ENCODE results near the gene MYOM1.

The MYOM1 gene

DNA sequence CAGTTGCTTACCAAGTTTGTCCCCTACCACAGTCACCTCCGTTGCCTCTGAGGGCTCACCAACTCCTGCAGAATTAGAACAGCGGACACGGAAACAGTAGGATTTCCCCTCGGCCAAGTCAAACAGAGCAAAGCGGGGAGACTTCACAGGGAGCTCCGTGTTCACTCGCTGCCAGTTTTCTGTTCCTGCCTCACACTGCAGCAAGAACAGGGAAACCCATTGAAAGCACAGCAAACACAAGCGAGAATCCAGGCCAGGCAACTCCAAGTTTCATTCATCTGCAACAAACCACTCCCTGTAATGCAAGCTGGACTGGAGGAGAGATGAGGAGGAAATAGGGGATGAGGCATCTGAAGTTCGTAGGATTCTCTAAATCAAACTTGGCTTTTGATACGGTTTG lies 84.2 kb downstream of the MYOM1 start:
- no peak for DNase-seq (ENCODE audit: low read depth)
- TF ChIP-seq, protein P1, sequence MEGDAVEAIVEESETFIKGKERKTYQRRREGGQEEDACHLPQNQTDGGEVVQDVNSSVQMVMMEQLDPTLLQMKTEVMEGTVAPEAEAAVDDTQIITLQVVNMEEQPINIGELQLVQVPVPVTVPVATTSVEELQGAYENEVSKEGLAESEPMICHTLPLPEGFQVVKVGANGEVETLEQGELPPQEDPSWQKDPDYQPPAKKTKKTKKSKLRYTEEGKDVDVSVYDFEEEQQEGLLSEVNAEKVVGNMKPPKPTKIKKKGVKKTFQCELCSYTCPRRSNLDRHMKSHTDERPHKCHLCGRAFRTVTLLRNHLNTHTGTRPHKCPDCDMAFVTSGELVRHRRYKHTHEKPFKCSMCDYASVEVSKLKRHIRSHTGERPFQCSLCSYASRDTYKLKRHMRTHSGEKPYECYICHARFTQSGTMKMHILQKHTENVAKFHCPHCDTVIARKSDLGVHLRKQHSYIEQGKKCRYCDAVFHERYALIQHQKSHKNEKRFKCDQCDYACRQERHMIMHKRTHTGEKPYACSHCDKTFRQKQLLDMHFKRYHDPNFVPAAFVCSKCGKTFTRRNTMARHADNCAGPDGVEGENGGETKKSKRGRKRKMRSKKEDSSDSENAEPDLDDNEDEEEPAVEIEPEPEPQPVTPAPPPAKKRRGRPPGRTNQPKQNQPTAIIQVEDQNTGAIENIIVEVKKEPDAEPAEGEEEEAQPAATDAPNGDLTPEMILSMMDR (IDR thresholded peaks at IDR 0.05; ENCODE audit: control insufficient read depth, insufficient read depth, low read depth, low read length, missing control alignments) = no peak
- H3K4me3 ChIP-seq (ENCODE audit: control insufficient read depth, low read depth, low read length) = no peak overlapping the region

DNA sequence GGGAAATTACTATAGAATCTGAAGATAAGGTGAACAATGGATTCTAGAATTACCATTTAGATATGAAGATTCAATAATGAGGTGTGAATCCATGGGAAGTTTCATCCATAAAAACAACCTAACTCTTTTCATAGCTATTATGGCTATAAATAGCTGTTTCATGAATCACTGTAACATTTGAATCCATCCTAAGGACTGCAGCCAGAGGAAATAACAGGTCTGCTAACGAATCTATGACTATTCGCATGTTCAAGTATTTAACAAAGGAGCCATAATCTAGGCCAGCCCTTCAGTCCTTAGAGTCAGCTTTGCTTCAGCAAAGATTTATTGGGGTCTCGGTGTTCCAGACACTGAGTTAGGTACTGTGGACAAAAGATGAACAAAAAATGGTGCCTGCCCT lies 87.1 kb downstream of the MYOM1 start:
- no peak for DNase-seq (ENCODE audit: low read depth)
- TF ChIP-seq, protein P1 (IDR thresholded peaks at IDR 0.05; ENCODE audit: control insufficient read depth, insufficient read depth, low read depth, low read length, missing control alignments) = no peak
- H3K4me3 ChIP-seq (ENCODE audit: control insufficient read depth, low read depth, low read length) = no peak overlapping the region

DNA sequence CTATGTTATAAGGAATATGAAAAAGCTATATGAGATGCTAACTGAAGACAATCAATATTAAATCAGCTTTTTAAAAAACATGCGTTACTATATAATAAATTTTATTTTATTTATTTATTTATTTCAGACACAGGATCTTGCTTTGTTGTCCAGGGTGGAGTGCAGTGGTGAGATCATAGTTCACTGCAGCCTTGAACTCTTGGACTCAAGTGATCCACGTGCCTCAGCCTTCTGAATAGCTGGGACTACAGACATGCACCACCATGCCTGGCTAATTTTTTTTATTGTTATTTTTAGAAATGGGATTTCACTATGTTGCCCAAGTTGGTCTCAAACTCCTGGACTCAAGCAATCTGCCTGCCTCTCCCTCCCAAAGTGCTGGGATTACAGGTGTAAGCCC lies 89.4 kb downstream of the MYOM1 start:
- DNase-seq (ENCODE audit: low read depth) = no peak
- H3K4me3 ChIP-seq (ENCODE audit: control insufficient read depth, low read depth, low read length) = no peak overlapping the region
- TF ChIP-seq, protein P1 (IDR thresholded peaks at IDR 0.05; ENCODE audit: control insufficient read depth, insufficient read depth, low read depth, low read length, missing control alignments) = no peak

DNA sequence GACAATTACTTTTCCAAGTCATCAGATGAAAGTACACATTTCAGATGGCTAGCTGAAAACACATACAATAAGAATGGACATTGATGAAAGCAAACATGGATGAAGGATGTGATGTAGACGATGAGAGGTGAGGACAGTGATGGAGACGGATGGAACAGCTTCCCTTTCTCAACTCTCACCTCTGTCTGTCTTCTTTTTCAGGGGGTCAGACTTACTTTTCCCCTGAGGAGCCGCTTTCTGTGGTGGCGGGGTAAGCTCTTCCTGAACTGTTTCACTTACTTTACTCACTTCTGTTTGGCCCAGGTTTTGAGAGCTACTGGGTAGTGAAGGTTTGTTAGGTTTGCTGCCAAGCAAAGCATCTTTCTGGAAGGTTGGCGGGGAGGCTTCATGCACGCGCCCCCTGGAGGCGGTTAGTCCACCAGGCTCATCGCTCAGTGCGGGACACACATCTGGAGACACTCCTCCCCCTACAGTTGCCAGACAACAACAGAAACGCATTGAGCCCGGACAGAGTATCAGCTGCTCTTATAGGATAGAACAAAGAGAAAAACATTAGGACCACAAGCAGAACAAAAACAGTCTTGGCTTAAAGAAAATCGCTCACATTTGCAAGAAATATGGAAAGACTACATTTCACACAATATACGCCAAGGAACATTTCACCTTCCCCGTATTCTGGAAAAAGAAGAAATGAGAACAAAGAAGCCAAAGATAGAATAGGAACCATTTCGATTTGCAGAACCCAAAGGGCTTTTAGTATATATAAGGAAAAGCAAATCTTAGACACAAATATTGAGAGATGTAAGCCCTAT lies 90.5 kb downstream of the MYOM1 start:
- TF ChIP-seq, protein P1 (IDR thresholded peaks at IDR 0.05; ENCODE audit: control insufficient read depth, insufficient read depth, low read depth, low read length, missing control alignments) = peak; percentile 95
- no peak overlapping the region for H3K4me3 ChIP-seq (ENCODE audit: control insufficient read depth, low read depth, low read length)
- peak; percentile 48 for DNase-seq (ENCODE audit: low read depth)

DNA sequence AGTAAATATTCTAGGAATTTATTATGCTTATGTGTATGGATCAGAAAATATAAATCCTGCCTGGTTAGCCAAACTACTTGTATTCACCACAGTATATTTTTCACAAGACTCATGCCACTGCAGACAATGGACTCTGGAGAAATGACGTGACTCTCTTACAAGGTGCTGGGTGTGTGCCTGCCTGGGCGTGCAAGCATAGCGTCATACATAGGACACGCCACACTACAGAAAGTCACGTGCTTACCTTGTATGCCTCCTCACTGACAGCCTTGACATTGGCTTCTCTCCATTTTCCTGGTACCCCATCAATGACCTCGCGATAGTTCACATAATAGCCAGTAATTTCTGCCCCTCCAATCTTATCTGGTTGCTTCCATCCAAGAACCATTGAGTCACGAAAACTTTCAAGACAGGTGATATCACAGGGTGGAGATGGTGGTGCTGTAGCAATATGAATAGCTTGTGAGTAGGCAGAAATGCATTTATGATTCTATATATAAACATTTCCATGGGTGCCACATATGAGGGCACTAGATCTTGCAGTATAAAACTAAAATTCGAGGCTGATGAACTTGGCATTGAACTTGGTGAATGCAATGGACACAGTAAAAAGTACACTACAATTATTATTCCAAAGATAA lies 93.2 kb downstream of the MYOM1 start:
- no peak overlapping the region for H3K4me3 ChIP-seq (ENCODE audit: control insufficient read depth, low read depth, low read length)
- TF ChIP-seq, protein P1 (IDR thresholded peaks at IDR 0.05; ENCODE audit: control insufficient read depth, insufficient read depth, low read depth, low read length, missing control alignments) = no peak
- DNase-seq (ENCODE audit: low read depth) = no peak

DNA sequence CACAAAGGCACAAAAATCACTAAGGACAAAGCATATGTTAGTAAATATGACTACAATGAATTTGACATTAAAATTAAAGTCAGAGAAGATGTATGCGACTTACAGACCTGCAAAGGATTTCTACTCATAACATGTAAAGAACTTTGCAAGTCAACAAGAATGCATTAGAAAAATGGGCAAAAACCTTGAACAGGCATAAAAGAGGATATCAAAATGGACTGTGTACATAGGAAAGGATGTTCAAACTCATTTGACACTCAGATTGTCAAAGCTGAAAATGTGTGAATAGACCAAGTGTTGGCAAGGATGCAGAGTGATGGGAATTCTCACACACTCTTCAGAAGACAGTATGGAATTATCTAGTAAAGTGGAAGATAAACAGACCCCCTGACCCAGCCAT lies 94.9 kb downstream of the MYOM1 start:
- no peak for DNase-seq (ENCODE audit: low read depth)
- no peak overlapping the region for H3K4me3 ChIP-seq (ENCODE audit: control insufficient read depth, low read depth, low read length)
- TF ChIP-seq, protein P1 (IDR thresholded peaks at IDR 0.05; ENCODE audit: control insufficient read depth, insufficient read depth, low read depth, low read length, missing control alignments) = no peak

Data from AG09309 (cell line).